Fibroblast of villous mesenchyme (primary cell): Measurements from ENCODE around the gene TERT. TPM values are rescaled to one million over a fixed set of nuclear protein-coding genes. Genes with fewer than 3 reads are reported as not detected.
"Not testable (repeated sequence)": the region's sequence is repeated elsewhere in the genome, so short reads cannot be mapped to it uniquely, and the experiment has no call there.

Source experiments
- DNase-seq: peaks from one replicate; pipeline ENCODE4 v3.0.0-alpha.2; 2010; ENCODE audit warnings: low read depth
- H3K4me3 ChIP-seq: 2 replicates; pipeline ENCODE4 v1.5.1; 2011; ENCODE audit warnings: low read depth, mild to moderate bottlenecking, low read length
- total RNA-seq: library from RNA; depleted of rRNA; stranded (reverse); fragments of >200 nt; gene quantifications from 2 replicates; pipeline ENCODE4 v1.2.3, GENCODE V29; 2012
- TF ChIP-seq, protein P1 (sequence below): IDR thresholded peaks from 2 replicates; pipeline ENCODE4 v1.5.1; 2012; ENCODE audit warnings: low read depth, mild to moderate bottlenecking, low read length; ENCODE audit not compliant: insufficient read depth

The TERT gene
- total RNA-seq, 1 donor = not detected

GRCh38 chr5:1278216-1278615, 16.7 kb downstream of the TERT start:
- TF ChIP-seq, protein P1, sequence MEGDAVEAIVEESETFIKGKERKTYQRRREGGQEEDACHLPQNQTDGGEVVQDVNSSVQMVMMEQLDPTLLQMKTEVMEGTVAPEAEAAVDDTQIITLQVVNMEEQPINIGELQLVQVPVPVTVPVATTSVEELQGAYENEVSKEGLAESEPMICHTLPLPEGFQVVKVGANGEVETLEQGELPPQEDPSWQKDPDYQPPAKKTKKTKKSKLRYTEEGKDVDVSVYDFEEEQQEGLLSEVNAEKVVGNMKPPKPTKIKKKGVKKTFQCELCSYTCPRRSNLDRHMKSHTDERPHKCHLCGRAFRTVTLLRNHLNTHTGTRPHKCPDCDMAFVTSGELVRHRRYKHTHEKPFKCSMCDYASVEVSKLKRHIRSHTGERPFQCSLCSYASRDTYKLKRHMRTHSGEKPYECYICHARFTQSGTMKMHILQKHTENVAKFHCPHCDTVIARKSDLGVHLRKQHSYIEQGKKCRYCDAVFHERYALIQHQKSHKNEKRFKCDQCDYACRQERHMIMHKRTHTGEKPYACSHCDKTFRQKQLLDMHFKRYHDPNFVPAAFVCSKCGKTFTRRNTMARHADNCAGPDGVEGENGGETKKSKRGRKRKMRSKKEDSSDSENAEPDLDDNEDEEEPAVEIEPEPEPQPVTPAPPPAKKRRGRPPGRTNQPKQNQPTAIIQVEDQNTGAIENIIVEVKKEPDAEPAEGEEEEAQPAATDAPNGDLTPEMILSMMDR = no peak
- H3K4me3 ChIP-seq = no peak overlapping the region
- no peak for DNase-seq

DNA sequence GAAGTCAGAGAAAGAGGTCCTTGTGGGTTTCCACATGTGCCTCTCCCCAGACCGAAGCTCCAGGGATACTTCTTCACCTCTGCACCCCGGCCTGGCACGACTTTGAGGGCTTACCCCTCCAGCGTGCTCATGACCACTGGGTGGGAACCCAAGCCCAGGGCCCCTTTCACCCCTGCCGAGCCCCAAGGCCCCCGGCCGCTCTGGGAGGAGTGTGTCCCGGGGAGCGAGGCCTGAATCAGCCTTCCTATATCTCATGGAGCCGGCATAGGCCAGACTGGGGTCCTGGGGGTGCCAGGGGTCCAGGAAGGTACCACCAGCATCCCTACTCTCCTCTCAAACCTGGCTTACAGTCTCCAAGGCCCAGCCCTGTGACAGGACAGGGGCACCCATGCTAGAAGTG, 17.1 kb downstream of the TERT start:
- no peak overlapping the region for H3K4me3 ChIP-seq
- TF ChIP-seq, protein P1 = no peak
- no peak for DNase-seq

DNA sequence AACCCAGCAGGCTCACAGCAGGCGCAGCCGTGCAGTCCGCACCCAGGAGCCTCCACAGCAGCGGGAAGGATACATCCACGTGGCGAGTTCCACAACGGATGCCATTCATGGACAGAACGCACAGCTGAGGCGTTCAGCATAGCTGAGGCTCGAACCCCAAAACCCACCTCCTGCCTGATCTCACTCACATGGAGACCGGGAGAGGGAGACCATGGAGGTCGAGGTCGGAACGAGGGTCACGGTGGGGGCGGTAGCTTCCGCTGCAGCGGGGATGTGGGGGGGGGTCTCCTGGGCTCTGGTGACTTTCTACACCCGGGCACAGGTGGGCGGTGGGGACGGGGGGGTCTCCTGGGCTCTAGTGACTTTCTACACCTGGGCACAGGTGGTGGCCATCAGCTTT, 17.5 kb downstream of the TERT start:
- no peak overlapping the region for H3K4me3 ChIP-seq

DNA sequence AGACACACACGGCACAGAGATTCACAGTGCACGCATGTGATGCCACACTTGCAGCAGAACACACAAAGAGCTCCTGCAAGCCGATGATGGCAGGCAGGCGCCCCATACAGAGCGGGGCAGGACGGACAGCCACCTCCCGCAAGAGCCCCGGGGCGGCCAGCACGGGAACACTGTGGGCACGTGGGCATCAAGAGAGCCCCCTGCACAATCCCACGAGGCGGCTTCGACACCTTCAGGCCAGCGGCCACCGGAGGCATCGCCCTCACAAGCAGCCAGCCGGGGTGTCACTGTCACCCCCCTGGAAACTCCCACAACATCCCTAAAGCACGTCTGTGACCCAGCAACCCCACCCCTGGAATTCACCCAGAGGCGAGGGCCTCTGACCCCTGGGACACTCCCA, 17.9 kb downstream of the TERT start:
- TF ChIP-seq, protein P1 = no peak
- DNase-seq = no peak
- no peak overlapping the region for H3K4me3 ChIP-seq

More for the DNA sequence above, 17.5 kb downstream of the TERT start:
- DNase-seq = no peak
- TF ChIP-seq, protein P1 = no peak

DNA sequence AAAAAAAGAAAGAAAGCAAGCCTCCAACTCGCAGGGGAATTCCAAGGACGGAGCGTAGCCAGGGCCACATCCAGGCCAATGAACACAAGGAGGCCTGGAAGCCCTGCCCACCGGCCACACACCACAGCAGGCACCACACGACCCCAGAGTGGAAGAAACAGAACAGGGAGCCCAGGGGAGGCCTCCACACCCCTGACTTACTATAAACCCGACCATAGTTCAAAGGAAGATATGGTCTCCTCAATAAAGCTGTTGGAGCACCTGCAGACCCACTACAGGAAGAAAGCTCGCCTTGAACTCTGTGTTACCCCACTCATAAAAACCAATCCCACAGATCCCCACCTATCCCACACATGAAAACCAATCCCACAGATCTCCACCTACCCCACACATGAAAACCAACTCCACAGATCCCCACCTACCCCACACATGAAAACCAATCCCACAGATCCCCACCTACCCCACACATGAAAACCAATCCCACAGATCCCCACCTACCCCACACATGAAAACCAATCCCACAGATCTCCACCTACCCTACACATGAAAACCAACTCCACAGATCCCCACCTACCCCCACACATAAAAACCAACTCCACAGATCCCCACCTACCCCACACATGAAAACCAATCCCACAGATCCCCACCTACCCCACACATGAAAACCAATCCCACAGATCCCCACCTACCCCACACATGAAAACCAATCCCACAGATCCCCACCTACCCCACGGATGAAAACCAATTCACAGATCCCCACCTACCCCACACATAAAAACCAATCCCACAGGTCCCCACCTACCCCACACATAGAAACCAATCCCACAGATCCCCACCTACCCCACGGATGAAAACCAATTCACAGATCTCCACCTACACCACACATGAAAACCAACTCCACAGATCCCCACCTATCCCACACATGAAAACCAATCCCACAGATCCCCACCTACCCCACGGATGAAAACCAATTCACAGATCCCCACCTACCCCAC, 19.2 kb downstream of the TERT start:
- not testable (repeated sequence) for DNase-seq

GRCh38 chr5:1274471-1274870, 20.4 kb downstream of the TERT start:
- no peak overlapping the region for H3K4me3 ChIP-seq
- no peak for DNase-seq
- TF ChIP-seq, protein P1 = no peak

More for the DNA sequence above, 19.2 kb downstream of the TERT start:
- not testable (repeated sequence) for H3K4me3 ChIP-seq

DNA sequence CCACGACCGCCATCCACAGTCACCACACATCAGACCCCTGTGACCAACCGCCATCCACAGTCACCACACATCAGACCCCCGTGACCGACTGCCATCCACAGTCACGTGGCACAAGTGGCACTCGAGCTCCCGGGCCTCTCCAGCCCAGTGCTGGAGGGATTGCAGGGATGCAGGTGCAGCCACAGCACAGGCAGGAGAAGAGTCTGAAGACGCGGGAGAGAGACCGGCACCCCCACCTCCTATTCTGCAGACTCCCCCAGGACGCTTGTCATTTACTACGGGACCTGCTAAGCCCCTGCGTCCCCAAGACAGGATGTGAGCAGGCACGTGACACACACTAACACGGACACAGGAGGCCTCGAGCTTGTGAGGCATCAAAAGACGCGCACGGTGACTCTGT, 21.1 kb downstream of the TERT start:
- H3K4me3 ChIP-seq = no peak overlapping the region
- DNase-seq = no peak
- TF ChIP-seq, protein P1 = no peak
